Activated CD4-positive, alpha-beta T cell treated with anti-CD3 and anti-CD28 coated beads, Interleukin-2, amount 10 ng/mL, durations not matched to agents 24 days and 14 days (primary cell): ENCODE measurements around the gene ZC3H11A. TPM values are rescaled to one million over a fixed set of nuclear protein-coding genes. Genes with fewer than 3 reads are reported as not detected.
"Not testable (repeated sequence)": the region's sequence is repeated elsewhere in the genome, so short reads cannot be mapped to it uniquely, and the experiment has no call there.

Experiments
- DNase-seq: peaks from one replicate; pipeline ENCODE4 v3.0.0; 2022
- H3K27ac Mint-ChIP-seq: one replicate; pipeline ENCODE4 v1.8.0; 2022; ENCODE audit warnings: mild to moderate bottlenecking, mixed read lengths
- H3K27me3 Mint-ChIP-seq: one replicate; pipeline ENCODE4 v1.8.0; 2022; ENCODE audit warnings: mixed read lengths
- H3K36me3 Mint-ChIP-seq: one replicate; pipeline ENCODE4 v1.8.0; 2022; ENCODE audit warnings: low read depth, mild to moderate bottlenecking, mixed read lengths
- H3K4me1 Mint-ChIP-seq: one replicate; pipeline ENCODE4 v1.8.0; 2021; ENCODE audit warnings: mixed read lengths
- H3K4me3 Mint-ChIP-seq: one replicate; pipeline ENCODE4 v1.8.0; 2022; ENCODE audit warnings: mild to moderate bottlenecking, moderate library complexity, mixed read lengths
- H3K9me3 Mint-ChIP-seq: one replicate; pipeline ENCODE4 v1.8.0; 2021; ENCODE audit warnings: mixed read lengths
- intact Hi-C: fragments of 100-400 bp; cut with micrococcal nuclease; formaldehyde crosslinking; loops from one replicate; pipeline ENCODE4 v1.15.1; 2023
- total RNA-seq: library from RNA; stranded (reverse); gene quantifications from 2 replicates; pipeline ENCODE4 v1.2.3, GENCODE V29; 2022

The ZC3H11A gene
- 82.1 and 83.9 TPM in 2 replicates for total RNA-seq

DNA sequence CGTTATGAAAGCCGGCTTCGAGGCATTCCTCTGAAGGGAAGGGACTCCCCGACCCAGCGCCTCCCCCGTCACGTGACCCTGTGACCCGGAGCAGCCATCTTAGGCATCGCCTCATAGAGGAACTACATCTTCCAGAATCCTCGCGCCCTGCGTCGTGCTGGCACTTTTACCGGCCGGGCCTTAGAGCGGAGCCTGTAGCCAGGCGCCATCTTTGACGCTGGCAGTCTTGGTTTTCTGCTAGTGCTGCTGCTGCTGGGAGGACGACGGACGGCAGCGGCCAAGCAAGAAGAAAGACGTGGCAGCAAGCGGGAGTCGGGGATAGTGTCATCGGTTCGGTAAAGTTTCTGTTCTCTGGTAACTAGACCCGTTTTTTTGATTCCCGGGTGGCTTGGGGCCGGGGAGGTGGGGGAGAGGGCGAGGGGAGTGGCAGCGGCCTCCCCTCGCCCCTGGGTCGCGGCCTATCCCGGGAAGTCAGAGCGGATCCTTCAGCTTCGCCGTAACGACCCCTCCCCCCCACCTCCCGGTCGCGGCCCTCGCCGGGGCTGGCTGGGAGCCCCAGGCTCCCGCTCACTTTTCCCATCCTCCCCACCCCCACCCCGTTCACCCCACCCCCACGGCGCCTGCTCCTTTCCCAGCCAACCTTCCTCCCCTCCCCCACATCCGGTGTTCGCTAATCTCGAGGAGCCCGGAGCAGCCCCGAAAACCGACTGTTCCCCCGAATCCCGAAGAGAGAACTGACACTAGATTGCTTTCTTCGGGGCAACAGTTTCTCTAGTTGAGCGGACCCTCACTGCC, at the start of gene ZC3H11A, which contains the start of gene ZBED6:
Gene ZC3H11A, plus strand, starts transcription at position 183 of the 795 bp plus-strand sequence. CDS start 21,448 bp downstream, outside the sequence.
Gene ZBED6, plus strand, starts transcription at position 183 of the 795 bp plus-strand sequence. CDS start 1,900 bp downstream, outside the sequence.
- H3K4me3 Mint-ChIP-seq: peak within 1 kb of the TSS; percentile 95
- H3K4me1 Mint-ChIP-seq: peaks cover 39% of the 10 kb centered on the region
- intact Hi-C loops: loop anchor here (1.0 to 10.0 kb wide), 6 partner anchors 30 to 283 kb away; partner anchors contain the start of genes ATP2B4, LAX1 and SNRPE
- peaks cover 41% of the 10 kb centered on the region for H3K36me3 Mint-ChIP-seq
- DNase-seq: peak; percentile 100
- H3K27me3 Mint-ChIP-seq: no peaks in the 10 kb centered on the region
- H3K27ac Mint-ChIP-seq: peak within 1 kb of the TSS; percentile 97
- H3K9me3 Mint-ChIP-seq: no peaks in the 10 kb centered on the region

- no peak for DNase-seq
- Mint-ChIP-seq H3K4me1 (peaks cover 21% of the 10 kb centered on the region), H3K36me3 (peaks cover 28% of the 10 kb centered on the region), H3K27ac (no peak overlapping the region), H3K27me3 (no peaks in the 10 kb centered on the region), H3K4me3 (no peak overlapping the region), H3K9me3 (no peaks in the 10 kb centered on the region)
- intact Hi-C loops: no loop called here
Observed at GRCh38 chr1:203746281-203746680, 49.1 kb upstream of the ZC3H11A start.

DNA sequence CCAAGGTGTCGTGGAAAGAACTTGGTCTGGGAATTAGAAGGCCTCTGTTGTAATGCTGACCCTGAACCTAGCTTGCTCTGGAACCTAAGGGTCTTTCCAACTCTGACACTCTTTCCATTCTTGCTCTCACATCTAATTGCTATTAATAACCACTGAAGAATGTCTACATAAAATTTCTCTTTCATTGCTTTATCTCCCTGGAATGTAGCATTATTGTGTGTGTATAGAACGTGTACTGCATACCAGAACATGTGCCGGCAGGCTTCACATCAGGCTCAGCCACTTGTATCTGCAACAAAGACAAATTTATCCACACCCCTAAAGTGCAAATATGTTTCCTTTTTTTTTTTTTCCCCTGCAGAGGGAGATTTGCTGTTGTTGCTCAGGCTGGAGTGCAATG, 44.4 kb upstream of the ZC3H11A start:
- Mint-ChIP-seq H3K4me1 (peaks cover 19% of the 10 kb centered on the region), H3K4me3 (no peak overlapping the region), H3K9me3 (no peaks in the 10 kb centered on the region), H3K27me3 (no peaks in the 10 kb centered on the region), H3K36me3 (peaks cover 4% of the 10 kb centered on the region), H3K27ac (no peak overlapping the region)
- intact Hi-C loops: no loop called here
- DNase-seq: no peak

DNA sequence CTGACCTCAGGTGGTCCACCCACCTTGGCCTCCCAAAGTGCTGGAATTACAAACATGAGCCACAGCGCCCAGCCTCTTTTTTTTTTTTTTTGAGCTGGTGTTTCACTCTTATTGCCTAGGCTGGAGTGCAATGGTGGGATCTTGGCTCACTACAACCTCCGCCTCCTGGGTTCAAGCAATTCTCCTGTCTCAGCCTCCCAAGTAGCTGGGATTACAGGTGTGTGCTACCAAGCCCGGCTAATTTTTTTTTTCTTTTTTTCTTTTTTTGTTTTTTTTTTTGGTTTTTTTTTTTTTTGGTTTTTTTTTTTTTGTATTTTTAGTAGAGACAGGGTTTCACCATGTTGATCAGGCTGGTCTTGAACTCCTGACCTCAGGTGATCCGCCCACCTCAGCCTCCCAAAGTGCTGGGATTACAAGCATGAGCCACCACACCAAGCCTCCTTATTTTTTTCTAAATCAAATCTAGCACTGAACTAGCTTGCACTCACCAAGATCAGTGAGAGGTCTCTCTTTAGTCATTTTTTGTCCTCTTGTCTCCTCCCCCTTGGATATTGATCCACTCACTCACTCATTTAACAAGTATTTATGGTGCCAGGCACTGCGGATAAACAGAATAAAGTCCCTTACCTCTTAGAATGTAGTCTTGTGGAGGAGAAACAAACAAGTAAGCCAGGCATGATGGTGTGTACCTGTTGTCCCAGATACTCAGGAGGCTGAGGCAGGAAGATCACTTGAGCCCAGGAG, 43.6 kb upstream of the ZC3H11A start:
- H3K36me3 Mint-ChIP-seq, H3K4me3 Mint-ChIP-seq, intact Hi-C loops, DNase-seq, H3K27me3 Mint-ChIP-seq, H3K27ac Mint-ChIP-seq, H3K9me3 Mint-ChIP-seq: not testable (repeated sequence)
- peaks cover 23% of the 10 kb centered on the region for H3K4me1 Mint-ChIP-seq

- Mint-ChIP-seq H3K9me3 (no peaks in the 10 kb centered on the region), H3K27ac (peak overlapping the region; percentile 94), H3K27me3 (no peaks in the 10 kb centered on the region), H3K4me1 (peaks cover 24% of the 10 kb centered on the region), H3K36me3 (no peaks in the 10 kb centered on the region), H3K4me3 (peak overlapping the region; percentile 72)
- intact Hi-C loops: loop anchor here (1.0 kb wide), 1 partner anchor 11 kb away; the partner anchor contains the start of gene LAX1
- DNase-seq: peak; percentile 69
Observed at GRCh38 chr1:203754455-203754864, 41.0 kb upstream of the ZC3H11A start.

DNA sequence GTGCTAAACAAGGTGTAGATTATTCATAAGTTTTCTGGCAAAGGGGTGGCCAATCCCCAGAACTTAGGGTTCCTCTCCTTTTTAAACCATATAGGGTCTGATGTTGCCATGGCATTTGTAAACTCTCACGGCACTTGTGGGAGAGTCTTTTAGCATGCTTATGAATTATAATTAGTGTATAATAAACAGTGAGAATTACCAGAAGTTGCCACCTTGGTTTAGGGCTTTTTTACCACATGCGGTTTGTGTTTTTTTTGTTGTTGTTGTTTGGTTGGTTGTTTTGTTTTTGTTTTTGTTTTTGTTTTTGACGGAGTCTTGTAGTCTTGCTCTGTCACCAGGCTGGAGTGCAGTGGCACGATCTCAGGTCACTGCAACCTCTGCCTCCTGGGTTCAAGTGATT, 39.4 kb upstream of the ZC3H11A start:
- intact Hi-C loops: no loop called here
- peaks cover 24% of the 10 kb centered on the region for H3K4me1 Mint-ChIP-seq
- peak overlapping the region; percentile 56 for H3K27ac Mint-ChIP-seq
- H3K4me3 Mint-ChIP-seq: no peak overlapping the region
- H3K36me3 Mint-ChIP-seq: no peaks in the 10 kb centered on the region
- no peak for DNase-seq
- H3K27me3 Mint-ChIP-seq: no peaks in the 10 kb centered on the region
- H3K9me3 Mint-ChIP-seq: no peaks in the 10 kb centered on the region

DNA sequence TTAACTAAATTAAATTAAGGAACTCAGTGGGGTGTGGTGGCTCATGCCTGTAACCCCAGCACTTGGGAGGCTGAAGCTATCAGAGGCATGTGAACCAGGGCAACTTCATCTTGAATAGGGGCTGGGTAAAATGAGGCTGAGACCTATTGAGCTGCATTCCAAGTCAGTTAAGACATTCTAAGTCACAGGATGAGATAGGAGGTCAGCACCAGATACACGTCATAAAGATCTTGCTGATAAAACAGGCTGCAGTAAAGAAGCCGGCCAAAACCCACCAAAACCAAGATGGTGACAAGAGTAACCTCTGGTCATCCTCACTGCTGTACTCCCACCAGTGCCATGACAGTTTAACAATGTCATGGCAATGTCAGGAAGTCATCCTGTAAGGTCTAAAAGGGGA, 36.7 kb upstream of the ZC3H11A start:
- H3K9me3 Mint-ChIP-seq, H3K27ac Mint-ChIP-seq, DNase-seq, H3K27me3 Mint-ChIP-seq, intact Hi-C loops, H3K36me3 Mint-ChIP-seq, H3K4me3 Mint-ChIP-seq: not testable (repeated sequence)
- peaks cover 24% of the 10 kb centered on the region for H3K4me1 Mint-ChIP-seq

GRCh38 chr1:203760506-203760905, 34.9 kb upstream of the ZC3H11A start:
- Mint-ChIP-seq H3K9me3 (no peaks in the 10 kb centered on the region), H3K27ac (no peak overlapping the region), H3K36me3 (peaks cover 5% of the 10 kb centered on the region), H3K4me1 (peaks cover 29% of the 10 kb centered on the region), H3K27me3 (no peaks in the 10 kb centered on the region), H3K4me3 (no peak overlapping the region)
- intact Hi-C loops: loop anchor here (10.0 kb wide), 1 partner anchor 486 kb away; no protein-coding TSS in a partner anchor
- no peak for DNase-seq

GRCh38 chr1:203761958-203762357, 33.5 kb upstream of the ZC3H11A start:
- H3K27ac Mint-ChIP-seq, DNase-seq, H3K4me3 Mint-ChIP-seq, H3K36me3 Mint-ChIP-seq, H3K27me3 Mint-ChIP-seq, H3K9me3 Mint-ChIP-seq: not testable (repeated sequence)
- intact Hi-C loops: loop anchor here (10.0 kb wide), 1 partner anchor 487 kb away; no protein-coding TSS in a partner anchor
- peaks cover 29% of the 10 kb centered on the region for H3K4me1 Mint-ChIP-seq

GRCh38 chr1:203763505-203763904, 31.9 kb upstream of the ZC3H11A start:
- intact Hi-C loops: loop anchor here (10.0 kb wide), 1 partner anchor 489 kb away; no protein-coding TSS in a partner anchor
- Mint-ChIP-seq H3K9me3 (no peaks in the 10 kb centered on the region), H3K36me3 (peaks cover 14% of the 10 kb centered on the region), H3K27me3 (no peaks in the 10 kb centered on the region), H3K4me3 (peak overlapping the region; percentile 54), H3K27ac (peak overlapping the region; percentile 99), H3K4me1 (peaks cover 33% of the 10 kb centered on the region)
- DNase-seq: no peak

DNA sequence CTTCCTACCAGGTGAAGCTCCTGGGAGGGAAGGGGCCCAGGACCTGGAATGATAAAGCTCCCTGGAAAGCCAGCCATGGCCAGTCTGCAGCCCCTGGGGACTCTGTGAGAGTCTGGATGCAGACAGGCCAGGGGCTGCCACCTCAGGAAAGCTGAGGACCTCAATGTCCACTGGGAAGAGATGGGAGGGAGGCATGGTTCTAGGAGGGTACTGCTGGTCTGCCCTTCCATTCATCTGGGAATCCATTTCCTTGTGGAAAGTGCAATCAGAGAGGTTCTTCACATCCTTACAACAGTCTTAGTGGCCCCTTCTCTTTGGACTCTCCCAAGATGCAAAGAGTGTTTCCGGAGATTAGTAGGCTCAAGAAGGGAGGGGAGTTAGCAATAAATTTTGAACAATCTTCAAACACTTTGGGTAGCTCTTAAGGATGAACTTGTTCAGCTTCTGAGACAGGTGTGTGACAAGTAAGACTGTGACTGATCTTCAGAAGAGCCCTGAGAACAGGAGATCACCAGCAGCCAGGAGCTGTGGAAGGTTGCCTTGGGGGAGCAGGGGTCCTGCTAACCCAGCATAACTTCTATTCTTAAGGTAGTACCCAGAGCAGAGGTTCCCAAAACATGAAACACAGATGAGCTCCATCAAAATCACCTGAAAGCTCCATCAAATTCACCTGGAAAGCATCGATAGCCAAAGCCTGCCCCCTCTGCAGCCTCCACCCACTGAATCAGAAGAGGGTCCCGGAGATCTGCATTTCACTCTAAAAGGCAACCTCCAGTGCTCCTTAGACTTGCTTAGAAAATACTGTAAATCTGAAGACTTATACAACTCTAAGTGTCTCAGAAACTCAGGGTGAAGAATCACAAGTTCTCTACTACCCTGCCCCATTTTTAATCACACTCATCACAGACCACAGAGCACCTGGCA, 31.1 kb upstream of the ZC3H11A start:
- DNase-seq: peak; percentile 61
- intact Hi-C loops: loop anchor here (1.0 to 10.0 kb wide), 6 partner anchors 10 to 490 kb away; partner anchors contain the start of genes ATP2B4, ZBED6 and ZC3H11A
- peak overlapping the region; percentile 89 for H3K4me3 Mint-ChIP-seq
- peak overlapping the region; percentile 99 for H3K27ac Mint-ChIP-seq
- H3K9me3 Mint-ChIP-seq: no peaks in the 10 kb centered on the region
- H3K4me1 Mint-ChIP-seq: peaks cover 37% of the 10 kb centered on the region
- peaks cover 19% of the 10 kb centered on the region for H3K36me3 Mint-ChIP-seq
- no peaks in the 10 kb centered on the region for H3K27me3 Mint-ChIP-seq

DNA sequence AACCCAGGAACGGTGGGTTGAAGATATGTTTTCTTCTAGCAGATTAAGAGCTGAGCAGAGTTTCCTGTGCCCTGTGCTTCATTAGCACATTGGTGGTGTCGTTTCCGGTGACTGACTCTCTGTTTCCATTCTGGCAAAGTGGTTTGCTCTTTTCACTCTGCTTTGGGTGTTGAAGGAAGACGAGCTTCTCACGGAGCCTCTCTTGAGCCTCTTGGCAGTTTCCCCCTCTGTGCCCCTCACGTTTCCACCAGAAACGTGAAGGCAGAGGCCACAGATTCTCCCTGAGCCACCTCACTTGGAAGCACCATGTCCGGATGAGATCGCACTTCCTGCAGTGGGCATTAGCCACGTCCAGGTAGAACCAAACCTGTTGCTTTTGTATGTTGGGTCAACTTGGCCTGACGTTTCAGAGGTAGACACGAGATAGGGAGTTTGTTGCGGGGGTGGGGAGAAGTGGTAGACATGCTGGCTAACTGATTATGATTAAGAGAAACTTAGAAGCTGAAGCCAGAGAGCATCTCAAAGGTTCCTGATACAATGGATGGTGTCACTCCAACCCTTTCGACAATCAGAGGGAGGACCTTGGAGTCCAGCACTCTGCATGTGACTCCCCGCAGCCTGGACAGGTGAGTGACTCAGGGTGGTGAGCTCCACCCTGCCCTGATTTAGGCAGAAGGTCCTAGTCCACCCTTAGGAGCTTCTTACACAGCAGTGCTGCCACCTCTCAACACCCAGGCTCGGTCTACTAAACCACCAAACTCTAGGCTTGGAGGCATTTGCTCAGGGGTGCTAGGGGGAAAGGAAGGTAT, 30.2 kb upstream of the ZC3H11A start, which contains the start of gene LAX1:
Gene LAX1, plus strand, starts transcription at position 155 of the 809 bp plus-strand sequence. Its CDS starts 383 bp downstream, at position 538.
- DNase-seq: peak; percentile 93
- Mint-ChIP-seq H3K4me1 (peaks cover 39% of the 10 kb centered on the region), H3K27me3 (no peaks in the 10 kb centered on the region), H3K36me3 (peaks cover 22% of the 10 kb centered on the region), H3K27ac (peak within 1 kb of the TSS; percentile 99), H3K9me3 (no peaks in the 10 kb centered on the region), H3K4me3 (peak within 1 kb of the TSS; percentile 89)
- intact Hi-C loops: loop anchor here (1.0 to 10.0 kb wide), 6 partner anchors 11 to 490 kb away; partner anchors contain the start of genes ATP2B4, ZBED6 and ZC3H11A
